Calu3 (cell line): ENCODE results near the gene GLB1L. TPM values are rescaled to one million over a fixed set of nuclear protein-coding genes. Genes with fewer than 3 reads are reported as not detected.
"Not testable (repeated sequence)": the region's sequence is repeated elsewhere in the genome, so short reads cannot be mapped to it uniquely, and the experiment has no call there.

Source experiments
- BruUV-seq: library from RNA; stranded (reverse); fragments of 400-500 nt; replicated peaks from 2 replicates; lab custom pipeline; 2021; lab: Mats Ljungman, UMichigan
- CTCF ChIA-PET: fragments of 300-600 bp; sonication (Branson Sonifier 250); formaldehyde crosslinking; loops from one replicate; lab custom pipeline; 2022; ENCODE audit warnings: antibody characterized with exemption; lab: Charles Lee
- DNase-seq: peaks from one replicate; pipeline ENCODE4 v3.0.0; 2022
- H3K27ac Mint-ChIP-seq: one replicate; pipeline ENCODE4 v1.8.0; 2022; ENCODE audit warnings: mixed read lengths; ENCODE audit not compliant: unreplicated experiment
- H3K27me3 Mint-ChIP-seq: one replicate; pipeline ENCODE4 v1.8.0; 2022; ENCODE audit warnings: mixed read lengths; ENCODE audit not compliant: unreplicated experiment
- H3K36me3 Mint-ChIP-seq: one replicate; pipeline ENCODE4 v1.8.0; 2022; ENCODE audit warnings: mild to moderate bottlenecking, moderate library complexity, mixed read lengths; ENCODE audit not compliant: insufficient read depth, unreplicated experiment
- H3K4me1 Mint-ChIP-seq: one replicate; pipeline ENCODE4 v1.8.0; 2022; ENCODE audit warnings: mild to moderate bottlenecking, low read depth, mixed read lengths; ENCODE audit not compliant: unreplicated experiment
- H3K4me3 Mint-ChIP-seq: one replicate; pipeline ENCODE4 v1.8.0; 2022; ENCODE audit warnings: mild to moderate bottlenecking, low read depth, moderate library complexity, mixed read lengths; ENCODE audit not compliant: unreplicated experiment
- H3K9me3 Mint-ChIP-seq: one replicate; pipeline ENCODE4 v1.8.0; 2022; ENCODE audit warnings: low read depth, mixed read lengths; ENCODE audit not compliant: unreplicated experiment
- intact Hi-C: fragments of 100-400 bp; cut with micrococcal nuclease; formaldehyde crosslinking; loops from one replicate; pipeline ENCODE4 v1.10.0; 2022; ENCODE audit not compliant: unreplicated experiment
- total RNA-seq: library from RNA; stranded (reverse); gene quantifications from 2 replicates; pipeline ENCODE4 v1.2.3, GENCODE V29; 2022
- TF ChIP-seq, protein P1 (sequence below): fragments of 200-600 bp; IDR thresholded peaks from one replicate; pipeline ENCODE4 v1.8.0; 2022; ENCODE audit warnings: antibody characterized with exemption; ENCODE audit not compliant: unreplicated experiment

The GLB1L gene
- total RNA-seq, 1 experiment from 2014 or later, result 12.1 TPM

DNA sequence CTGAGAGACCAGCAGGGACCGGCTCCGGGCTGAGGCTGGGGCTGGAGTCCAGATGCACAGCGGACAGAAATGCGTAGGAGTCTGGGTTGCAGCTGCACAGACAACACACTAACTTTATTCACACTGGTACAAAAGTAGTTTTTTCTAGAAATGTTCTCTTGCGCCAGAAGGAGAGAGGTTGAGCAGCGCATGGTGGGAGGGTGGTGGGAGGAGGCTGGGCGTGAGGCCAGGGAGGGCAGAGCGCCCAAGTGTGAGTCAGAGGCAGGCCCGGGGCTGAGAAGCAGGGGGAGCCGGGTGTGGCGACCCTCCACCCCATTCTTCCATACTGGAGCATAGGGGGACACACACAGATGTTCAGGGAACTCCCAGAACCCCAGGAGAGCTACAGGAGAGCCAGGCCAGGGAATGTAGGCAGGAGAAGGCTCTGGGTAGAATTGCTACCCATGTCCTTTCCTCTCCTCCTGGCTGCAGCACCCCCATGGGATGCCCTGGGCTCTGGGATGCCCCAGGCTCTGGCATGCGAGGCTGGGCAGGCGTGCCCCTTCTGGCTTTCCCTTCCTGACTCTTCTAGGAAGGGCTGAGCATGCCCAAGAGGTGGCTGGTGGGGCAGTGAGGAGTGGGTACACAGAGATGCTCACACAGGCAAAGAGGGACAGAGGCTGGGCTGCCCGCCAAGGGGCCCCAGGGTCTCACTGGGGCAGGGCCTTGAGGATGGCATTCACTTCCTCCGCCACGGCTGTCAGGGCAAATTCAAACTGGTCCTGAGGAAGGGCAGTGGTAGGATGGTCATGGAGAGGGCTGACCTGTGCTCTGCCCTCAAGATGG is 44.5 kb upstream of the GLB1L start:
- Mint-ChIP-seq H3K4me1 (peaks cover 7% of the 10 kb centered on the region), H3K27ac (no peak overlapping the region), H3K9me3 (no peaks in the 10 kb centered on the region), H3K4me3 (no peak overlapping the region), H3K36me3 (peaks cover 12% of the 10 kb centered on the region), H3K27me3 (peaks cover 10% of the 10 kb centered on the region)
- CTCF ChIA-PET, result interaction anchor here (1.3 kb wide), 1 partner anchor 11 kb away, joined by 5 read pairs; the partner anchor contains the start of gene DNAJB2
- peak; percentile 68 for DNase-seq
- intact Hi-C loops, result no loop called here
- TF ChIP-seq, protein P1, sequence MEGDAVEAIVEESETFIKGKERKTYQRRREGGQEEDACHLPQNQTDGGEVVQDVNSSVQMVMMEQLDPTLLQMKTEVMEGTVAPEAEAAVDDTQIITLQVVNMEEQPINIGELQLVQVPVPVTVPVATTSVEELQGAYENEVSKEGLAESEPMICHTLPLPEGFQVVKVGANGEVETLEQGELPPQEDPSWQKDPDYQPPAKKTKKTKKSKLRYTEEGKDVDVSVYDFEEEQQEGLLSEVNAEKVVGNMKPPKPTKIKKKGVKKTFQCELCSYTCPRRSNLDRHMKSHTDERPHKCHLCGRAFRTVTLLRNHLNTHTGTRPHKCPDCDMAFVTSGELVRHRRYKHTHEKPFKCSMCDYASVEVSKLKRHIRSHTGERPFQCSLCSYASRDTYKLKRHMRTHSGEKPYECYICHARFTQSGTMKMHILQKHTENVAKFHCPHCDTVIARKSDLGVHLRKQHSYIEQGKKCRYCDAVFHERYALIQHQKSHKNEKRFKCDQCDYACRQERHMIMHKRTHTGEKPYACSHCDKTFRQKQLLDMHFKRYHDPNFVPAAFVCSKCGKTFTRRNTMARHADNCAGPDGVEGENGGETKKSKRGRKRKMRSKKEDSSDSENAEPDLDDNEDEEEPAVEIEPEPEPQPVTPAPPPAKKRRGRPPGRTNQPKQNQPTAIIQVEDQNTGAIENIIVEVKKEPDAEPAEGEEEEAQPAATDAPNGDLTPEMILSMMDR, result no peak
- BruUV-seq, result no TSS peak

DNA sequence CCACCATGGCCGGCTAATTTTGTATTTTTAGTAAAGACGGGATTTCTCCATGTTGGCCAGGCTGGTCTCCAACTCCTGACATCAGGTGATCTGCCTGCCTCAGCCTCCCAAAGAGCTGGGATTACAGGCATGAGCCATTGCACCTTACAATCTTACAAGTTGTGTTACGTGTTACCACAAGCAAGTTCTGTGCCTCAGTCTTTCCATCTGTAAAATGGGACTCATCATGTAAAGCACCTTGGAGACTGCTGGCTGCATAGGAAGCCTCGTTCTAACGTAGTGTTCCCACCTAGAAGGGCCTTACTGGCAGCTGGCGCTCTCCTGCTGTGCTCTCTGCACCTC is 43.9 kb upstream of the GLB1L start:
- no peaks in the 10 kb centered on the region for H3K9me3 Mint-ChIP-seq
- peaks cover 7% of the 10 kb centered on the region for H3K4me1 Mint-ChIP-seq
- no peak overlapping the region for H3K27ac Mint-ChIP-seq
- intact Hi-C loops, result no loop called here
- no TSS peak for BruUV-seq
- H3K27me3 Mint-ChIP-seq, result peaks cover 10% of the 10 kb centered on the region
- CTCF ChIA-PET, result interaction anchor here (1.3 kb wide), 1 partner anchor 10 kb away, joined by 5 read pairs; the partner anchor contains the start of gene DNAJB2
- H3K36me3 Mint-ChIP-seq, result peaks cover 12% of the 10 kb centered on the region
- DNase-seq, result no peak
- H3K4me3 Mint-ChIP-seq, result no peak overlapping the region
- TF ChIP-seq, protein P1, result no peak

DNA sequence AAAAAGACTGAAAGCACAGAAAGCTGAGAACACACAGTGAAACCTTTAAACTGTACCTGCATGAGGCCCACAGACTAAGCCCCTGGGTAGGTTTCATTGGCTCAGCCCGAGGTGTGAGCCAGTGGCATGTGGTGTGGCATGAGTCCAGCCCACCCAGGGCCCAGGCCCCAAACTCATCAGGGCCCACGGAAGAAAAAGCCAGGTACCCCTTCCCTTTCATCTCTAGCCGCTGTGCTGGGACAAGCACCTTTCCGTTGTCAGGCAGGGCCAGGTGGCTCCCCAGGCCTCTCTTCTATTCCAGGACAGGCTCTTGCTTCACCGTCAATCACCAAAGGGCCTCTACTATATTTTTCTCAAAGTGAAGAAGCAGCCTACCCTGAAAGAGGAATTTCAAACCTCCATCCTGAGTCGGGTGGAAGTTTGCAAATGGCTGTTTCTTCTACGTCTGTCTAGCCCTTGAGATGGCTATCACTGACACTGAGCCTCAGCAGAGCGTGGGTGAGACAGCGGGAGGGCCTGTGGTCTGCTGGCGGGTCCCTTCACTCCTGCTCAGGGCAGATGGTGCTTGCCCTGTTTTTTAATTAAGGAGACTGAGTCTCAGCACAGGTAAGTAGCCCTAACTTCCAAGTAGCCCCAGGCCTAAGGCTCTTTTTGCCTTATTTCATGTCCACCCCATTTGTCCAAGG is 42.5 kb upstream of the GLB1L start:
- peaks cover 7% of the 10 kb centered on the region for H3K4me1 Mint-ChIP-seq
- CTCF ChIA-PET, result interaction anchor here (0.7 kb wide), 1 partner anchor 9 kb away, joined by 3 read pairs; the partner anchor contains the start of gene DNAJB2
- H3K4me3 Mint-ChIP-seq, result no peak overlapping the region
- no peaks in the 10 kb centered on the region for H3K9me3 Mint-ChIP-seq
- TF ChIP-seq, protein P1, result no peak
- no peak for DNase-seq
- H3K36me3 Mint-ChIP-seq, result peaks cover 8% of the 10 kb centered on the region
- no TSS peak for BruUV-seq
- intact Hi-C loops, result no loop called here
- peaks cover 10% of the 10 kb centered on the region for H3K27me3 Mint-ChIP-seq
- no peak overlapping the region for H3K27ac Mint-ChIP-seq

DNA sequence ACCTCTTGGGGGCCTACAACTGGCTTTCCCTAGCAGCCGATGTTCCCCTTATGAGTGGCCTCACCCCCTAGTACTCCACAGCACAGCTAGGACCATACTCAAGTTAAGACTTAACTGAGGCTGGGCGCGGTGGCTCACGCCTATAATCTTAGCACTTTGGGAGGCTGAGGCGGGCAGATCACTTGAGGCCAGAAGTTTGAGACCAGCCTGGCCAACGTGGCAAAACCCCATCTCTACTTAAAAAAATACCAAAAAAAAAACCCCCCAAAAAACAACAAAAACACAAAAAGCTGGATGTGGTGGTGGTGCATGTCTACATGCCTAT is 41.8 kb upstream of the GLB1L start:
- H3K4me1 Mint-ChIP-seq, DNase-seq, H3K36me3 Mint-ChIP-seq, H3K4me3 Mint-ChIP-seq, H3K27ac Mint-ChIP-seq, intact Hi-C loops, H3K9me3 Mint-ChIP-seq, BruUV-seq: not testable (repeated sequence)
- CTCF ChIA-PET, result interaction anchor here (0.7 kb wide), 1 partner anchor 8 kb away, joined by 3 read pairs; the partner anchor contains the start of gene DNAJB2
- H3K27me3 Mint-ChIP-seq, result peaks cover 10% of the 10 kb centered on the region
